ENCODE results near the gene DAGLB.

The DAGLB gene

GRCh38 chr7:6448943-6449543 is 1.3 kb upstream of the DAGLB start:
- peaks cover 20% of the 10 kb centered on the region for H3K36me3 ChIP-seq (ENCODE audit: insufficient read depth, low read length)
- H3K27me3 ChIP-seq (ENCODE audit: insufficient read depth, low read length, poor library complexity) = no peaks in the 10 kb centered on the region
- ATAC-seq (ENCODE audit: insufficient read depth, low read depth) = no peak

GRCh38 chr7:6446838-6447580 is 745 bp downstream of the DAGLB start:
- H3K27ac ChIP-seq (ENCODE audit: low read length) = peak overlapping the region; percentile 81
- H4K20me1 ChIP-seq (ENCODE audit: insufficient read depth, low read length) = 0 out of 2 replicates have a peak, but pooled peaks cover under 1% of the 10 kb centered on the region
- H3K27me3 ChIP-seq (ENCODE audit: insufficient read depth, low read length, poor library complexity) = no peaks in the 10 kb centered on the region
- no peaks in the 10 kb centered on the region for H3K9me3 ChIP-seq (ENCODE audit: insufficient read depth, low read length, severe bottlenecking)
- peak overlapping the region; percentile 73 to 81 for H3K4me3 ChIP-seq (ENCODE audit: low read depth in 1 of 2, low read length in 2 of 2)
- H3K4me1 ChIP-seq (ENCODE audit: insufficient read depth, low read length) = peaks cover 34% of the 10 kb centered on the region
- DNase-seq = peak; percentile 45
- ATAC-seq (ENCODE audit: insufficient read depth, low read depth) = peak; percentile 44
- peaks cover 35% of the 10 kb centered on the region for H3K36me3 ChIP-seq (ENCODE audit: insufficient read depth, low read length)
- H3K79me2 ChIP-seq (ENCODE audit: insufficient read depth, low read length) = peaks cover 57% of the 10 kb centered on the region
- H3K9ac ChIP-seq (ENCODE audit: low read depth, low read length) = peak overlapping the region; percentile 84
- peak overlapping the region; percentile 94 for H2AFZ ChIP-seq (ENCODE audit: low read depth, low read length)
- no peak for TF ChIP-seq CTCF (IDR thresholded peaks at IDR 0.05; ENCODE audit: borderline replicate concordance, extremely low read depth, low read length, poor library complexity, severe bottlenecking)
- TF ChIP-seq EZH2 (IDR thresholded peaks at IDR 0.05; ENCODE audit: borderline replicate concordance, low read depth, low read length, severe bottlenecking) = no peak
- peak overlapping the region; percentile 97 for H3K4me2 ChIP-seq (ENCODE audit: insufficient read depth, low read length)

More at GRCh38 chr7:6448943-6449543, 1.3 kb upstream of the DAGLB start:
- TF ChIP-seq EZH2 (IDR thresholded peaks at IDR 0.05; ENCODE audit: borderline replicate concordance, low read depth, low read length, severe bottlenecking) = no peak
- TF ChIP-seq CTCF (IDR thresholded peaks at IDR 0.05; ENCODE audit: borderline replicate concordance, extremely low read depth, low read length, poor library complexity, severe bottlenecking) = no peak
- peak; percentile 12 for DNase-seq
- Histone ChIP-seq H3K4me1 (ENCODE audit: insufficient read depth, low read length) (peaks cover 34% of the 10 kb centered on the region), H3K79me2 (ENCODE audit: insufficient read depth, low read length) (peaks cover 44% of the 10 kb centered on the region), H3K9me3 (ENCODE audit: insufficient read depth, low read length, severe bottlenecking) (no peaks in the 10 kb centered on the region), H3K4me3 (ENCODE audit: low read depth in 1 of 2, low read length in 2 of 2) (peak overlapping the region in 1 of 2 experiments; percentile 73; a peak in 3 of 4 replicates), H3K27ac (ENCODE audit: low read length) (no peak overlapping the region), H2AFZ (ENCODE audit: low read depth, low read length) (no peak overlapping the region), H3K9ac (ENCODE audit: low read depth, low read length) (peak overlapping the region; percentile 84), H4K20me1 (ENCODE audit: insufficient read depth, low read length) (no peaks in the 10 kb centered on the region), H3K4me2 (ENCODE audit: insufficient read depth, low read length) (peak overlapping the region; percentile 97)

GRCh38 chr7:6444516-6445269 is 3.1 kb downstream of the DAGLB start:
- Histone ChIP-seq H3K79me2 (ENCODE audit: insufficient read depth, low read length) (peaks cover 70% of the 10 kb centered on the region), H3K27me3 (ENCODE audit: insufficient read depth, low read length, poor library complexity) (no peaks in the 10 kb centered on the region), H3K4me2 (ENCODE audit: insufficient read depth, low read length) (no peak overlapping the region), H2AFZ (ENCODE audit: low read depth, low read length) (no peak overlapping the region), H3K27ac (ENCODE audit: low read length) (no peak overlapping the region), H3K36me3 (ENCODE audit: insufficient read depth, low read length) (peaks cover 39% of the 10 kb centered on the region), H3K9ac (ENCODE audit: low read depth, low read length) (no peak overlapping the region), H3K4me1 (ENCODE audit: insufficient read depth, low read length) (peaks cover 34% of the 10 kb centered on the region), H4K20me1 (ENCODE audit: insufficient read depth, low read length) (0 out of 2 replicates have a peak, but pooled peaks cover 3% of the 10 kb centered on the region), H3K9me3 (ENCODE audit: insufficient read depth, low read length, severe bottlenecking) (no peaks in the 10 kb centered on the region), H3K4me3 (ENCODE audit: low read depth in 1 of 2, low read length in 2 of 2) (no peak overlapping the region)
- TF ChIP-seq CTCF (IDR thresholded peaks at IDR 0.05; ENCODE audit: borderline replicate concordance, extremely low read depth, low read length, poor library complexity, severe bottlenecking) = no peak
- TF ChIP-seq EZH2 (IDR thresholded peaks at IDR 0.05; ENCODE audit: borderline replicate concordance, low read depth, low read length, severe bottlenecking) = no peak
- ATAC-seq (ENCODE audit: insufficient read depth, low read depth) (no peak), DNase-seq (no peak)

Measured in DND-41 (cell line).